Anterior cingulate cortex (tissue), 58 donors: ENCODE results near the gene PRMT9.

Experiments used
- DNase-seq, 58 donors: peaks; one replicate each; lab custom pipeline; 2025; lab: John Stamatoyannopoulos, UW

Gene PRMT9

DNA sequence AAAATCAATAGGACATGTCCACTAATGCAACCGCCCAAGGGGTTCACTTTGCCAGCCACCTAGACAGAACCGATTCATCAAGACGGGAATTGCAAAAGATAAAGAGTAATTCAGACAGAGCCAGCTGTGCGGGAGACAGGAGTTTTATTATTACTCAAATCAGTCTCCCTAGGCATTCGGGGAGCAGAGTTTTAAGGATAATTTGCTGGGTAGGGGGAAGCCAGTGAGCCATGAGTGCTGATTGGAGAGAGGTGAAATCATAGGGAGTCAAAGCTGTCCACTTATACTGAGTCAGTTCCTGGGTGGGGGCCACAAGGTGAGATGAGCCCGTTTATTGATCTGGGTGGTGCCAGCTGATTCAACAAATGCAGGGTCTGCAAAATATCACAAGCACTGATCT is 58.2 kb downstream of the PRMT9 start:
- no peak for DNase-seq

DNA sequence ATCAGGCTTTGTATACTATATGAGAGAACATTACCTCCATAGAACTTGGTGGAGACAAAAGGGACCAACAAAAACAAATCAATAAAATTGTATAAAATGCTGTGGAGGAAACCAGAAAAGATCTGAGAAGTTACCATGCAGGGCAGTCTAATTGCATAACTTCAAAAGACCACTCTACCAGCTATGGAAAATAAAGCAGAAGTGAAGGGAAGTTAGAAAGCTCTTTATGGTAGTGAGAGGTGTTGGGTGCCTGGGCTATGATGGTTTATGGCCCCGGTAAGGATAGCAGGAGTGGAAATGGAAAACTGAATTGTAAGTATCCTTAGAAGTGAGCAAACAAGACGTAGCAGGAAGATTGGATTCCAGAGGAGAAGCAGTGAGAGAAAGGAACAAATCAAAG is 63.6 kb downstream of the PRMT9 start:
- DNase-seq = no peak

DNA sequence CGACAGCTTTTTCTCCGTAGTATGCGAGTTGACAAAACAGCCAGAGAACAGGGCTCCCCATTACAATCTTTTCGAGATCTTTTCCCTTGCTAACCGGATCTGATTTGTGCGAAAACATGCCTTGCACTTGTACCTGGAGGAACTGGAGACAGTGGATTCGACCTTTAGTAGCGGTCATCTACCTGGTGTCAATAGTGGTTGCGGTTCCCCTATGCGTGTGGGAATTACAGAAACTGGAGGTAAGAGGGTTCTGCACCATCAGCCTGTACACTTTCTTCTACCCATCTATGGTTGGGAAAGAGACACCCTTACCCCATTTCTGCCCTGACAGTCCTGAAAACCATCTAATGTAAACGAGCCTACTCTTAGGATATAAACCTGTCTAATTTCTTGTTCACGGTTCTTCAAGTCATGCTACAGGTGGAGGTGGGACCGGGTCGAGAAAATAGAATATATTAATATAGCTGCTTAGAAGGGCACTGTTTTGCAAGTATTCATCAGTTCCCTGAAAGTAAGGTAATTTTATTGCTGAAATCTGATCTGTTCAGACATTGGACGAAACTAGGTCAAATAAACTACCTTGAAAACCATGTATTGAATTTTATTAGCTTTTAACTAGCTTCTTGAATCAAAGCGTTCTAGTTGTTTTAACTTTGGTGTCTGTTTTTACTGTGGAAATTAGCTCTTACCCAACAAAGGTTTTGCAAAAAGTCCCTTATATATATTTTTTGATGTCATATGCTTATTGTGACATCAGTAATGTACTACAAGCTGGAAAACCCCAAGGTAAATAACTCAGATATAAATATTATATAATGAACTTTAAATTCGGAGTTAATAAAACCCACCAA is 65.9 kb downstream of the PRMT9 start:
- no peak for DNase-seq

DNA sequence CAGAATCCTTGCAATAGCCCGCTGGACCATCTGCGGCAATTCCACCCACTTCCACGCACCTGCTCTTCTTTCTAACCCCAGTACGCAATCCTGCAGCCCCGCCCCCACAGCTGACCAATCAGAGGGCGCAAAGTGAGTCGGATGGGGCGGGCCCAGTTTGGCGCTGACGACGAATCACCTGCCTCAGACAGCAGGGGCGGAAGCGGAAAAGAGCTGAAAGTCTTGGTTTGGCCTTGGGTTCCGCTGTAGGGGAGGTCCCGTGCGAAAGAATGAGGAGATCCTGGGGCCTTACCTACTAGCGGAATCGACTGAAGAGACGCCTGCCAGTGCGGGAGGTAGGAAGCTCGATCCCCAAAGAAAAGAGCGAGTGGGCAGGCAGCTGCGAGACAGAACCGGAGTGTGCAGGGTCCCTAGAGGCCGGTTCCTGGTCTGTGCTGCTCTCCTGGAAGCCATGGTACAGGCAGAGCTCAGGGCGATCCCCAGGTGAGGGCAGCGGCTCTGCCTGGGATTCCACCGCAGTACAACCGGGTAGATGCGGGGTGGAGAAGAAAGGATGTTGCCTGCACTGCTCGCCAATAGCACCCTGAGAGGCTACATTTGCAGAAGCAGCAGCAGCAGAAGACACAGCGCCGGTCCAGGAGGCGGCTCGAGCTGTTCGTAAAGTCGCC is 66.7 kb downstream of the PRMT9 start, which contains the start of gene TMEM184C:
TMEM184C (plus strand) TSS at position 225 of the 668 bp plus-strand sequence. CDS start 560 bp downstream, outside the sequence.
- peak; percentile 56 to 98 (median 95) for DNase-seq

DNA sequence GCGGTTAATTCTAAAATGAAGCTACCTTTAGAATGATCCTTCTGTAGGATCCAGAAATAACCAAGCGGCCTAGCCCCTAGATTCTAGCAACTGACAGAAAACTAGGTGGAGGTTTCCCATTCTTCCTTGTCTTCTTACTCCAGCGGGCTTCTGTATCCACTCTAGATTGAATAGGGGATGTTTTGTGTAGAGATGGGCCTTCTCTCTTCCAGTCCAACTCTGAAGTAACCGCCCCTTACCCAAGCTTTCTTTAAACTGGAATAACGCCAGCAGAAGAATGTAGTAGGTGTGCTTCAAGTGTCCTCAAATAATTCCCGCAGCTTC is 67.2 kb downstream of the PRMT9 start:
- DNase-seq = no peak

DNA sequence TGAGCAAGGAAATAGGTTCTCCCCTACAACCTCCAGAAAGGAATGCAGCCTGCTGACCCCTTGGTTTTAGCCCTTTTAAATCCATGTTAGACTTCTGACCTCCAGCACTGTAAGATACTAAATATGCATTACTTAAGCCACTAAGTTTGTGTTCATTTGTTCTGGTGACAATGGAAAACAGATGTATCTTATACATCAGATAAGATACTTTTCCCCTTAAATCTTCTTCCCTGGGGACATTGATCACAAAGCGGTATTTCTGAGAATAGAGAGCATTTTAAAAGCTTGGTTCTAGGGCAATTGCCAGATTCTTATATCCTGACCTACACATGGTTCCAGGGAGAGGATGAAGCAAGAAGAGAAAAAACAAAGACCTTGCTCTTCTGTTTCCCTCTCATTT is 73.3 kb downstream of the PRMT9 start:
- no peak for DNase-seq

DNA sequence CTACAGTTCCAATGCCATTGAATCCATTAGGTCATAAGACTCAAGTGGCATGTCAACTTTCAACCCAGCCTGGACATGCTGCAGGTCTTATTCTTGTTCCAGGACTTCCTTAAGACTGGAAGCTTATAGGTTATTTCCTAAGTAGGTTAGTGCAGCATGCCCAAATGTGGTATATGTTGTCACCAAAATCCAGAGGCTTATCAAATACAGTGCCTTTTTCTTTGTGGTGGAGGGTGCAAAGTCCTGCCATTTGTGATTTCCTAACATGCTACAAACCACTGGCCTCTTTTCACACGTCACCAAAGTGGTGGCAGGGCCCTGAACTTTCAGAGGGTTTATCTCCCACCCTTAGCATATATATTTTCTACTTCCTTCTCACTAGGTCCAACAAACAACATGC is 76.5 kb downstream of the PRMT9 start:
- no peak for DNase-seq

DNA sequence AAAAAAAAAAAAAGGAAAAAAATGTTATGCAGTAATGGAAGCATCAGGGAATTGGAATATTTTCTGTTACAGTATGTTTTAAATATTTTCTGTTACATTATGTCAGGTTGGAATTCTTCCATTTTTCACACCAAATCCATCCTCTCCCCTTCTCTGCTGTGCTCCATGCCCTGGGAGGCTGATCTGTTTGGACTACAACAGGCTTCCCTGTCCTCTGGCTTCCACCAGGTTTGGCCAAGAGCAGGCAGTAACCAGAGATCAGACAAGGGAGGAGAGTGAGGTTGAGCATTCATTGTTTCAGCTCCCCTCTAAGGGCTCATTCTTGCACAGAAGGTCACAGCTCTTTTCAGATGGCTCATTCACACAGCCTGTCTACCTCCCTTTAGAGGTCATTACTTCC is 78.5 kb downstream of the PRMT9 start:
- DNase-seq = no peak

DNA sequence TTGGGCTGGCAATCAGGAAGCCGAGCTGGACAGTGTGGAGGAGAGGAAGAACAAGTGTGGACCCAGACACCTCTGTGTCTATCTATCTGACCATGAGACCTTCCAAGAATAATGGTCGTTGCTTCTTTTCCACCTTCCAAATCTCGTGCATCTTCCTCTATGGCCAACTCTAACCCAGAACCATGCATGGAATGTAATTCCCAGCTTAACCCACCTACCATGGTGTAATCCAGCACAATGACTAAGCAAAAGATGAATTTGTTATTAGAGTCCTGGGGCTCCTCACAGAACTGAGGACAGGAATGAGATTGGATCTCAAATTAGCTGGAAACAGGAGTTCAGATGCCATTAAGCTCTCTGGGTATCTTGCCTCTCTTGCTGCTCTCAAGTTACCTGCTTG is 84.2 kb downstream of the PRMT9 start:
- no peak for DNase-seq

DNA sequence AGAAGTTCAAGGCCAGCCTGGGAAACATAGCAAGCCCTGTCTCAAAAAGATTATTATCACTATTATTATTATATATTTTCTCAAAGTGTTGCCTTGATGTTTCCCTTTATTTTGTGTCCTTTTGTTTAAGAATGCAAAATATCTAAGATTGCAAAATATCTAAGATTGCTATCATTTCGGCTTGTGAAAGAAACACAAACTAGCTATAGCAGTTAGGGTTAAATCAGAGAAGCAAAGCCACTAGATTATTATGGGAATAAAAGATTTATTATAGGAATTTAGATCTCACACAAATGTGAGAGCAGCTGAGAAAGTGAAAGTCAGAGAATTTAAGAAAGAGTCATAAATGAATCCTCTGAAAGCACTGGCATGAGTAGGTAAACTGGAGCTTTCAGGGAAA is 84.8 kb downstream of the PRMT9 start:
- DNase-seq = no peak

DNA sequence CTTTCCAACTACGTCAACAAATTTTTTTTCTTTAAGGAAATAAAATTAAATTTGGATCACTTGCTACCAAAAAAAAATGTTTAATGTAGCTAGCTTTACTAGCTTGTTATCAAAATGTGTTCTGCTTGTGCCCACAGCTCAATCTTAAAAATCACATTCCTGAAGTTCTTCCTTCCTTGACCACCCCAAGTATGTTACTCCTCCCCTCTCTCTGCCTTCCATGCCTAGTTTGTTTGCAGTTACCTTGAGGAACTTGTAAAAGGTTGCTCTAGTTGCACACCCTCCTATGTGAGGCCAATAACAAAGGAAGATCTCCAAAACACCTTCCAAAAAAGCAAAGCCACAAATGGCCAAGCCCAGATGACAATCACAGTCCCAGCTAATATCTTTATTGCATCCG is 86.4 kb downstream of the PRMT9 start:
- no peak for DNase-seq

DNA sequence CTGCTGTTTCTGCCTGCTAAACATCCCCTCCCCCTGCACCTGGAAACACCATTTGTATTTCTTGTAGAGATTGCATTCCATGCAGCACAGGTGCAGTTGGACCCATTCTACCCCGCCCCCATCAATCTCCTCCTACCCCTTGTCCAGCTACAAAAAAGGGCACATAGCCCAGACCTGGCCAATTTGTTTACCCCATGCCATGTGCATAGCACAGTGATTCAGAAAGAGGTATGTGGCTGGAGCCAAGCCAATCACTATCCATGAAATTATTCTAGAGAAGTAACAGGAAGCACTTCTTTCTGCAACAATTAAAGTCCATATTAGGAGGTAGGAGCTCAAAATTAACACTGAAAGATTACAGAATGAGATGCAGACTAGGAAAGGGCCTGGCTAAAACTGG is 87.0 kb downstream of the PRMT9 start:
- no peak for DNase-seq

DNA sequence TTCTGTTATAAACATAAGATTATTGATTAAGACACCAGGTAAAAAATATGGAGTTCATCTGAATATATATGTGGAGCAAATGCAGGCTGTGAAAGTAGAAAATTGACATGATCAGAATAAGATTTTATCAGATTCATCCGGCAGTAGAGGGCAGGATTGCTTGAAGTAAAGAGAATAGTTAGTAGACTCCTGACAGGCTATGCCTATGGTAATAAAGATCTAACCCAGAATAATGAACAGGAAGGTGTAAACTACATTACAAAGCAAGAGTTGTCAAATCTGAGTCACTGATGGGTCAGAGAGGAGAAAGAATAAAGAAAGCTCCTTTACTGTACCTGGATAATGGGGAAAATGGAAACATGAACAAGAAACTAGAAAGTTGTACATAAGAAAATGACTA is 87.6 kb downstream of the PRMT9 start:
- DNase-seq = no peak

DNA sequence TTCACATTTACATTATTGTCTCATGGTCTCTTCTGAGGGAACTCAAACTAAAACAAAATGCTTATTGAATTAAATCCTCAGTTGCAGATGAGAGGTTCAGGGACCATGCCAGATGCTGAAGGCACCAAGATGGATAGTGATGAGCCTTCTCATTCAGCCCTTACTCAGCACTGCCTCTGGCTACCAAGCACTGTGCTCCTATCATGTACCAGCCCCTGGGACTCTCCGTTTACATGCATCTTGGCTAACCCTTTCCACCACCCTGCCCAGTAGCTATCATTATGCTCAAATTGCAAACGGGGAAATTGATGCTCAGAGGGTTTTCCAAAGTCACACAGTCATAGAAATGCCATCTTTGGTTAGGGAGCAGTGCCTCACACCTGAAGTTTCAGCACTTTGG is 89.4 kb downstream of the PRMT9 start:
- no peak for DNase-seq

DNA sequence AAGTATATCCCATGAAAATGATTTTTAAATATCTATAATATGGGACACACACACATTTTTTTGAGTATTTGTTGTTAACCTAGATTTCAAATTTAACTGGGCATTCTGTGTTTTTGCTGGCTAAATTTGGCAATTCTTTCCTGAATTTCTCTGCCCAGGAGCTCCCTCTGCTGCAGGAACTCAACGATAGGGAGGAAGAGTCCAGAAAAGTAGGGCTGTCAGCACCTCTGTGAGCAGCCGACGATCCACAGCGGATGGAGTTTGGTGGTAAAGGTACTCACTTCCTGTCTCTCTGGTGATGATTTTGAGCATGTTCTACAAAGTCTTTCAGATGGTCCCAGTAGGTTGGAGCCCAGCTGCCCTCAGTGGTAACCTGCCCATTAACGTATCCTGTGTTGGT is 89.9 kb downstream of the PRMT9 start:
- DNase-seq = no peak

DNA sequence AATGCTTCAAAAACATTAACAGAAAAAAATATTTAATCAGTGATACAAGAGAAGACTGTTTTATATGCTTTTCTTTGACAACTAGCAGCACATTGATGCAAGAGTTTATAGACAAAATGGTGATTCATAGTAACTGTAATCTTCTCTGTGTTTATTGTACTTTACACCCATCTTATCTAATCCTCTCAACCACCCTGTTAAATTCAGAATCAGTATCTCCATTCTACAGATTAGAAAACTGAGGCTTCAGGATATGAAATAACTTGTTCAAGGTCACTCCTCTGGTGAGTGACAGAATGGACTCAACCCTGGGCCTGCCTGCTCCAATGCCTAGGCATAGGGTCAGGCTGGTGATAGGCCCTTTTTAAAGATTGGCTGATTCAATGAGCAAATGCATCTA is 92.9 kb downstream of the PRMT9 start:
- DNase-seq = no peak

DNA sequence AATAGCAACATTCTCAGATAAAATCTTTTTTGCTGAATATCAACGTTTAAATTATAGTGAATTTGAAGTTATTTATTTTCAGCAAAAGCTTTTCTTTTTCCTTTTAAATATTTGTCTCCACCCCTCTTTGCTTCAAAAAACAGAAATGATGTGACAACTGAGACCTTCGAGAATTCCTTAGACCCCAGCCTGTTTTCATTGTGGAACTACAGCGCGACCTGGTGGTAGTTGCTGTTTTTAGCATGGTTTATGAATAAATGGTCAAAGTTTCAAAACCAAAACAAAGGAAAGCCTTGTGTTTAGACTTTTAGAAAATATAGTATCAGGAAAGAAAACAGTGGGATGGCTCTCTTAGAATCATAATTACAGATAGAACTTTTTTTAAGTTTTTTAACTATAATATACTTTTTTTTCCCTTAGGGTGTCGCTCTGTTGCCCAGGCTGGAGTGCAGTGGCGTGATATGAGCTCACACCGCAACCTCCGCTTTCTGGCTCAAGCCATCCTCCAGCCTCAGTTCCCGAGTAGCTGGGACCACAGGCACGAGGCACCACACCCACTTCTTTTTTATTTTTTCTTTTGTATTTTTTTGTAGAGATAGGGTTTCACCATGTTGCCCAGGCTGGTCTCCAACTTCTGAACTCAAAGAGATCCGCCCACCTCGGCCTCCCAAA is 93.6 kb downstream of the PRMT9 start:
- DNase-seq = peak in 46 of 58 donors; percentile 1 to 72 (median 28)

DNA sequence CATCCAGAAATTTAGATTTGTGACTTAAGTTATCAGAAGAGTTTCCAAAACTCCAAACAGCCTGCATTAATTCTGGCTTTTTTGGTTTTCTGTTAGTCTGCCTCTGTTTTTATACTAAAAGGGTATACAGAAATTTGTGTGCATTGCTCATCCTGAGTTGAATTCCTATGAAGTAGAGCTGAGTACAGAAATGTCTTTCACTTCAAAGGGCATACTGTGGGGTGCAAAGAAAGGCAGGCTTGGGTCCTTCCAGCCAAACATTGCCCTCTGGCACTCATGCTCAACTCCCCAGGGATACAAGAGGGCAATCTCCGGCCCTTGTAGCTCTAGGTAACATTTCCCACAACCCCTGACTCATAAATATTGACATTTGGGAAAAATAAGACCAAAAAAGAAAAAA is 94.4 kb downstream of the PRMT9 start:
- peak in 5 of 58 donors; percentile 1 to 19 (median 3) for DNase-seq
